Measurements from ENCODE around the gene RBBP8NL. TPM values are rescaled to one million over a fixed set of nuclear protein-coding genes. Genes with fewer than 3 reads are reported as not detected.

RBBP8NL gene
- total RNA-seq, 1 donor from 2014 or later: 0.10 TPM

DNA sequence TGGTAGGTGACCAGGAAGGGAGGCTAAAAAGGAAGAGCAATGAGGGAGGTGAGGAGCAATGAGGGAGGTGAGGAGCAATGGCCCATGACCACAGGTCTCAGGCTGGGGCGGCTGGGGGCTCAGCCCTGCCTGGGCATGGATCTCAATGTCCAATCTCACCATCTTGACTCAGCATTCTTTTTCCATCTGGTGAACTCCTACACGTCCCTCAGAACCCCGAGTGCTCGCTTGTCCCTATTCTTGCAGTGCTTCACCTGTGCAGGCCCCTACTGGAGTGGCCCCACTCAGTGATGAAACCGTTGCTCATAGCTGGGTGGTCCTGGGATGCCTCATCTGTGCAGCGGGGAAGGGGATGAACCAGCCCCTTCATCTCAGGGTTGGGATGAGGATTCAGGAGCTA is 16.9 kb upstream of the RBBP8NL start:
- Mint-ChIP-seq H3K9me3 (ENCODE audit: unreplicated experiment) (no peaks in the 10 kb centered on the region), H3K4me3 (ENCODE audit: unreplicated experiment) (no peak overlapping the region), H3K27me3 (ENCODE audit: unreplicated experiment) (peaks cover 3% of the 10 kb centered on the region), H3K36me3 (ENCODE audit: low read depth, unreplicated experiment) (no peaks in the 10 kb centered on the region), H3K27ac (ENCODE audit: unreplicated experiment) (no peak overlapping the region), H3K4me1 (ENCODE audit: unreplicated experiment) (no peaks in the 10 kb centered on the region)
- TF ChIP-seq, protein P1, sequence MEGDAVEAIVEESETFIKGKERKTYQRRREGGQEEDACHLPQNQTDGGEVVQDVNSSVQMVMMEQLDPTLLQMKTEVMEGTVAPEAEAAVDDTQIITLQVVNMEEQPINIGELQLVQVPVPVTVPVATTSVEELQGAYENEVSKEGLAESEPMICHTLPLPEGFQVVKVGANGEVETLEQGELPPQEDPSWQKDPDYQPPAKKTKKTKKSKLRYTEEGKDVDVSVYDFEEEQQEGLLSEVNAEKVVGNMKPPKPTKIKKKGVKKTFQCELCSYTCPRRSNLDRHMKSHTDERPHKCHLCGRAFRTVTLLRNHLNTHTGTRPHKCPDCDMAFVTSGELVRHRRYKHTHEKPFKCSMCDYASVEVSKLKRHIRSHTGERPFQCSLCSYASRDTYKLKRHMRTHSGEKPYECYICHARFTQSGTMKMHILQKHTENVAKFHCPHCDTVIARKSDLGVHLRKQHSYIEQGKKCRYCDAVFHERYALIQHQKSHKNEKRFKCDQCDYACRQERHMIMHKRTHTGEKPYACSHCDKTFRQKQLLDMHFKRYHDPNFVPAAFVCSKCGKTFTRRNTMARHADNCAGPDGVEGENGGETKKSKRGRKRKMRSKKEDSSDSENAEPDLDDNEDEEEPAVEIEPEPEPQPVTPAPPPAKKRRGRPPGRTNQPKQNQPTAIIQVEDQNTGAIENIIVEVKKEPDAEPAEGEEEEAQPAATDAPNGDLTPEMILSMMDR (IDR thresholded peaks at IDR 0.05; ENCODE audit: unreplicated experiment): no peak
- DNase-seq (ENCODE audit: low spot score): no peak

DNA sequence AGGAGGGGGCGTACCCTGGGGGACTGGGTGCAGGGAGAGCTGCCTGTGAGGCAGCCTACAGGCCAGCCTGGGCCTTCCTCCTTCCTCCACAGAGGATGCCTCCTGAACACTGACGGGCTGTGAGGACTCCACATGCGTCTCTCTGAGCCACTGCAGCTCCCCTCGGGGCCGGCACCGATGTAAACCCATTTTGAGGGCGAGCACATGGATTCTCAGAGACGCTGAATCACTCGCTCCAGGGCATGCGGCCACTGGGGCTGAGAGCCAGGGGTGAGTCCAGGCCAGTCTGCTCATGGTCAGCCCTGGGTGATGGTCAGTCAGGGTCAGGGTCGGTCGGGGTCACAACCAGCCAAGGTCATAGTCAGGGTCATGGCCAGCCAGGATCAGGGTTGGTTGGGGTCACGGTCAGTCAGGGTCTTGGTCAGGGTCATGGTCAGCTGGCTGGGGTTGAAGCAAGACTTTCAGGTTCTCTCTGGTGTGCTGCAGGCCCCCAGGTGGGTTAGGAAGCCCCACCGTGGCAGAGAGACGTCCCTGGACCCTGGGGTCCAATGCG is 14.7 kb upstream of the RBBP8NL start:
- Mint-ChIP-seq H3K9me3 (ENCODE audit: unreplicated experiment) (no peaks in the 10 kb centered on the region), H3K4me1 (ENCODE audit: unreplicated experiment) (no peaks in the 10 kb centered on the region), H3K36me3 (ENCODE audit: low read depth, unreplicated experiment) (no peaks in the 10 kb centered on the region), H3K27ac (ENCODE audit: unreplicated experiment) (no peak overlapping the region), H3K4me3 (ENCODE audit: unreplicated experiment) (no peak overlapping the region), H3K27me3 (ENCODE audit: unreplicated experiment) (peaks cover 3% of the 10 kb centered on the region)
- TF ChIP-seq, protein P1 (IDR thresholded peaks at IDR 0.05; ENCODE audit: unreplicated experiment): no peak
- DNase-seq (ENCODE audit: low spot score): no peak

DNA sequence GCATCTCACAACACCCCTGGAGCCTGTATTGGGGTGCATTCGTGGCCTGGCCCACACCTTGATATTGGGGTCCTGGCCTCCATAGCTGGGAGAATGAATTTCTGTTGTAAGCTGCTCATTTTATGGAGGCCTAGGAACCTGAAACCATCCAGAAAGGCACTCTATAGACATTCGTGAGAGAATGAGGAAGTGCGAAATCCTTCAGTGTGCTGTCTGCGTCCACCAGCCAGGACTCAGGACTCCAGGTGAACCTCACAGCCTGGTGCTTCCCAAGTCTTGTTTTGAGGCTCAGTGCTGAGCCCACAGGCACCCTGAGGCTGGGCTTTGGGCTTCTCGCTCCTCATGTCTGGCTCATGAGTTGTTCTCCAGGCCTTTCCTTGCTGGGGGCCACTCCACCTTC is 11.9 kb upstream of the RBBP8NL start:
- Mint-ChIP-seq H3K4me1 (ENCODE audit: unreplicated experiment) (no peaks in the 10 kb centered on the region), H3K36me3 (ENCODE audit: low read depth, unreplicated experiment) (no peaks in the 10 kb centered on the region), H3K4me3 (ENCODE audit: unreplicated experiment) (no peak overlapping the region), H3K27ac (ENCODE audit: unreplicated experiment) (no peak overlapping the region), H3K9me3 (ENCODE audit: unreplicated experiment) (no peaks in the 10 kb centered on the region), H3K27me3 (ENCODE audit: unreplicated experiment) (peaks cover 5% of the 10 kb centered on the region)
- DNase-seq (ENCODE audit: low spot score): no peak
- TF ChIP-seq, protein P1 (IDR thresholded peaks at IDR 0.05; ENCODE audit: unreplicated experiment): no peak

DNA sequence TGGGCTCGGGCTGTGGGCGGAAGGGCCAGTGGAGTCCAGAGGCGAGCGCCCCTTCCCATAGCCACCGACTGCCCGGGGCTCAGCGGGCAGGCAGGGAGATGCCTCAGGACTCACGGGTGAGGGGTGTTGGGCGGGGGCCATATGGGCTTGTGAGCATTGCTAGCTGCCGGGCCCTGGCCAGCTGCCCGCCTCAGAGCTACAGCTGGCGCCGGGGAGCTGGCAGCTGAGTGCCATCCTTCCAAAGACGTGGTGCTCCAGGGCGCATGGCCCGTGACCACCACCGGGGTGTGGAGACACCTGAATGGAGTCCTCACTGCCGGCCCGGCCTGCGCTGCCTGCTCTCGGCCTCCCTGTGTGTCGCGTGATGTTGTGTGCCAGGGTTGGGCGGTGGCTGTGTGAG is 10.6 kb upstream of the RBBP8NL start:
- Mint-ChIP-seq H3K36me3 (ENCODE audit: low read depth, unreplicated experiment) (no peaks in the 10 kb centered on the region), H3K27me3 (ENCODE audit: unreplicated experiment) (peaks cover 2% of the 10 kb centered on the region), H3K9me3 (ENCODE audit: unreplicated experiment) (no peaks in the 10 kb centered on the region), H3K27ac (ENCODE audit: unreplicated experiment) (no peak overlapping the region), H3K4me1 (ENCODE audit: unreplicated experiment) (no peaks in the 10 kb centered on the region), H3K4me3 (ENCODE audit: unreplicated experiment) (no peak overlapping the region)
- no peak for DNase-seq (ENCODE audit: low spot score)
- TF ChIP-seq, protein P1 (IDR thresholded peaks at IDR 0.05; ENCODE audit: unreplicated experiment): peak; percentile 22

DNA sequence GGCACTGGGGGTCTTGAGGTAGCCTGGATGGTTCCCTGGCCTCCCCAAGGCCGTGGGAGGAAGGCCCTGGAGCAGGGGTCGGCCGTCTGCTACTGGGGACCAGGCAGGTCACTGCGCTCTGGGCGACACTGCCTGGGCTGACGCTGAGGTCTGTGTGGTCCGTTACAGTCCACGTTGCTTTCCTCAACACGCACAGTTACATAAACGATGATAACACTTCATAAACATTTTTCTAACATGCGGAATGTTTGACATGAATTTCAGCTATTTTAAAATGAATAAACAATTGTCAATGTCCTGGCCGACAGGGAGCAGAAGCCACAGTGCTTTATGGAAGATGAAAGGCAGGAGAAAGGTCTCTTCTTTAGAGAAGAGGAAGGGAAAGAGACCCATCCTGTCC is 10.2 kb upstream of the RBBP8NL start:
- DNase-seq (ENCODE audit: low spot score): no peak
- Mint-ChIP-seq H3K27me3 (ENCODE audit: unreplicated experiment) (peaks cover 2% of the 10 kb centered on the region), H3K9me3 (ENCODE audit: unreplicated experiment) (no peaks in the 10 kb centered on the region), H3K4me3 (ENCODE audit: unreplicated experiment) (no peak overlapping the region), H3K27ac (ENCODE audit: unreplicated experiment) (no peak overlapping the region), H3K4me1 (ENCODE audit: unreplicated experiment) (no peaks in the 10 kb centered on the region), H3K36me3 (ENCODE audit: low read depth, unreplicated experiment) (no peaks in the 10 kb centered on the region)
- TF ChIP-seq, protein P1 (IDR thresholded peaks at IDR 0.05; ENCODE audit: unreplicated experiment): no peak

Measured in endothelial cell (in vitro differentiated cells).